HG03103 (cell line): ENCODE measurements around the gene NAA10.
A peak's percentile ranks its signal among the peaks of the same experiment; 100 is the strongest.

Experiments
- ATAC-seq: cut with Tn5 transposase; IDR thresholded peaks from one replicate; pipeline ENCODE4 v1.9.1; 2021; ENCODE audit warnings: low read depth; ENCODE audit not compliant: unreplicated experiment

The NAA10 gene

DNA sequence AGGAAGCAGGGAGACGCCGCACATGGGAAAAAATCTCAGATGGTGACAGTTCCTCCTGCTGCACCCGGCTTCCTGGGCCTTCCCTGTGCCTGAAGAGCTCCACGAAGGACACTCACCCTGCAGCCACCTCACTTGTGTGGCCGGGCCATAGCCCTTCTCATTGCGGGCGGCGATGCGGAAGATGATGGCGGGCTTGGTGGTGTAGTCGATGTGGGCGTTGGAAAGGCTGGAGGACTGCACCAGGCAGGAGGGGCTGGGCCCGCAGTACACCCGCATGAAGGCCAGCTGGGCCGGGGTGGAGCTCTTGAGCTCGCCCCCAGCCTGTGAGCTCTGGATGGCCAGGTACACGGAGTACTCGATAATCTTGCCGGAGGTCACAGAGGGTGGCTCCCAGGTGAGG is 15.3 kb upstream of the NAA10 start:
- ATAC-seq = no peak

DNA sequence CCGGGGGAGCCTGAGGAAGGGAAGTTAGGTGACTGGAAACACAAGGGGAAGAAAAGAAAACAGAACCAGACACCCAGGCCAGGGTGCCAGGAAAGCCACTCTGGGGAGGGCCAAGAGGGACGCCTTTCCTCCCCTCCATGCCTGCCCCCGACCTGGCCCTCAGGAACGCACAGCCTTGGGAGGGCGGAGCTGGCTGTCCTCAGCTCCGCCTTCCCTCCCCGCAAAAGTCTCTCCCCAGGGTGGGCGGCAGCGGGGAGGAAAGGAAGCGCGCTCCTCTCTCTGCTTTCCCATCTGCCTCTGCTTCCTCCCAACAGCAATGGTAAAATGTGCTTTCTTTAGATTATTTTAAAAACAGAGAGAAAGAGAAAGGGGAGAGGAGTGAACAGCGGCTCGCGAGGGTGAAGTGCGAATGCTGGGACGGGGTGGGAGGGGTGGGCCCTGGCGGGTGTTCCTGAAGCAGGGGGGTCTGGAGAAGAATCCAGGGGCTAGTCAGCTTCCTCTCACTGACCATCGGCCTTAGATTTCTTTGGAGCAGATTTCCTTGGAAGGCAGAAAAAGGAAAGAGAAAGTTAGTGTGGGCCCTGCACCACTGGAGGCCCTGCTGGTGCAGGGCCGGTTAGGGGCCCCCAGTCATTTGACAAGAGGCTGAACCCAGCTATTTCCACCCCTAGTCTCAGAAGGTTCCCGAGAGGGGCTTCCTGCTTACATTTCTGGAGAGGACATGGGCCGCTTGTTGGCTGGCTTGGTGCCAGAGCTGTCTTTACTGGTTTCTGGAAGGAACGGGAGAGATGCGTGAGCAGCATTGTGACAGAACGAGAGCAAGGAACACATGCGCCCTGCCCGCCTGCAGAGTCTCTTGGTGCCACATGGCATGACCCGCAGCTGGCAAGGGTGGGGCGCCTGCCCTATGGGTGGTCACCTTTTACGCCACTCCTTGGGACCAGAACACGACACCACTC is 14.3 kb upstream of the NAA10 start:
- no peak for ATAC-seq

DNA sequence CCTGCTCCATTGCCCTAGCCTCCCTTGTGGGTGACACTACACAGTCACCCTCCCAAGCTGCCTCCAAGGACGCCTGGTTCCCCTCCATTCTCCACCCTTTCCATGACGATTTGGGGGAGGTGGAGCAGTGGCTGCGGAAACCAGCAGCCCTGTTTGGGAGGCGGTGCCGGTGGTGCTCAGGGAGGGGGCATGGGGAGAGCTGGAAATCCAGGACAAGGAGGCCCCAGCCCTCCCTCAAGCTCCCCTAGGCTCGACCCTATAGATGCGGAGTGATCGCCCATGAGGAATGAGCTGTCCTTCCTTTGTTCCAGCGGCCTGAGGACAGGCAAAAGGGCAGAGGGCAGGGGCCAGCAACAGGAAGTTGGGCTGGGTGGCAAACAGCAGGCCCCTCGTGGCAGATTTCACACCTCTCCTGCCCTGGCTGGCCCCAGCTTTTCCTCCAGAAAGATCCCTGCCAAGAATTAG is 13.2 kb upstream of the NAA10 start:
- no peak for ATAC-seq

DNA sequence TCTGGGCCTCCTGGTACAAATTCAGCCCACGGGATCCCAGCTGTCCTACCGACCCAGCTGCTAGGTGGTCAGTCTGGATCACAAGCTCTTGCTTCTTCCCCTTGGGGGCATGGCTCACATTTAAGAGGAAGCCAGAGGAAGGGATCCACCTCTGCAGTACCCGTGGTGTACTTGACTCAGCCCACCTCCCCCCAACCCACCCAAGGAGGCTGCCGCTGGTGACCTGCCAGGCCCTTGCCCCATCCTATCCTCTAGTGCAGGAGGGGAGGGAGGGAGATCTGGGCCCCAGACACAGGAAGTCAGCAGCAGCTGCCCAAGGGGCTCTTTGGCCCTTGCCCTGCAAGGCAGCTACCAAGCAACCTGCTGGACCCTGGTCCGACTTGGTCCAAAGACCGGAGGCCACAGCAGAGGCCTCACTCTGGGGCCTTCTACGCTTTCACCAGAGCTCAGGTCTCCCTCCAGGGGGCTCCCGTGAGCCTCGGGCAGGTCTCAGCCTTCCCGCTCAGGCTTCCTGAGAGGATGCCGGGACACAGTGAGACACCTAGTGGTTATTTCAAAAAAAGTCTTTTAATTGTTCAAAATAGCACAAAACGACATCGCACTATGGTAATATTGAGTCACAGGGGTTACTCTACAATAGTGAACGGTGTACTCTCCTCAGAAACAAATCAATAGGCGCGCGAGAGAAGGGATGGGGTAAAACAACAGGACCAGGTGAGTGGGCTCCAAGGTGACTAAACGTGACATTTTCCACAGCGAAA is 12.4 kb upstream of the NAA10 start:
- ATAC-seq = no peak

DNA sequence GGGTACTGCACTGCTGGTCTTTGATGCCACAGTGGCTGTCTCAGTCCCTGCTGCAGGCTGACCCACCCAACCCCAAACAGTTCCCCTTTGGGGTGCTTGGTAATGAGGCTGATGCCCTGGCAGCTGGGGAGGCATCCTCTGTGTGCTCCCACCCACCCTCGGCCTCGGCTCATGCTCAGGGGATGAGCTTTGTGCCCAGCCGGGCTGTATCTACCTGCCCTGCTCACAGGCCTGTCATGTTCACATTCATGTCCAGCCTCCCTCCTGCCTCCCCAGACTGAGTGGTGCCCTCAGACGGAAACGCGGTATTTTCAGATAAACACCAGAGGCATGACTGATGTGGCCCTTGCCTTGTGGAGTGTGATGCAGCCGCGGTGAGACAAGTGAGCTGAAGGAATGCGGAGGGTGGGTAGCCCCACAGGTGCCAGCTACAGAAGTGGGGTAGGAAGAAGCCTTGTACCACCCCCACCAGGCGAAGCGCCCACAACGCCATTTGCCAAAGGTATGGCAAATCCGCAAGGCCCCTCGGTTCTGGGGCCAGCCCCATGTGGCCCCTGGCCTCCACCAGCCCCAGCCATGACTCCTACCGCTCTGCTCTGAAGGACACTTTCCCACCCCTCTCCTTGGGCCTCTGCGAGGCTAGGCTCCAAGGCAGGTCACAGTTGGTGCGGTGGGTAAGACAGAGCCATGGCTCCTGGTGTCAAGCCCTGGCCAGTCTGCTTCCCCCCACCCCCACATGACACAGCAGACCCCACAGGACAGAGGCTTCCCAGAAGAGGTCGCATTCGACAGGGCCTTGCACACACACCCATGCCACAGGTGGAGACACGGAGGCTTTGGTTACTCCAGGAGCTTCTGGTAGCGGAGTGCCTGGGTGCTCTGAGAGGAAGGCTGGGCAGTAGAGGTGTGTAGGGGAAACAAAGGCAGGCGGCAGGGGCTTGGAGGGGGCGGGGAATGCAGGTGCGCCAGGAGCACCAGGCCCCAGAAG is 11.4 kb upstream of the NAA10 start:
- no peak for ATAC-seq

DNA sequence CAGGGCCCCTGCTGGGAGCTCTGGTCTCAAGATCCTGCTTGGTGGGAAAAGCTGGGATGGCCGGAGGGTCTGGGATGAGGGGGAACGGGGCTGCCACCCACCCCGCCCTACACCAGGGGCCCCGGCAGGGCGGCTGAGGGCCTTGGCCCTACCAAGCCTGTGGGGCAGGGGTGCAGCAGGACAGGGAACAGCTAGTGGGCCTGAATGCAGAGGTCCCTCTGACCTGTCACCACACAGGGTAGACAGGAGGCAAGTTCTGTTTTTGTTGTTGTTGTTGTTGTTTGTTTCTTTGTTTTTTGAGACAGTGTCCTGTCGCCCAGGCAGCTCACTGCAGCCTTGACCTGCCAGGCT is 9.9 kb upstream of the NAA10 start:
- no peak for ATAC-seq

DNA sequence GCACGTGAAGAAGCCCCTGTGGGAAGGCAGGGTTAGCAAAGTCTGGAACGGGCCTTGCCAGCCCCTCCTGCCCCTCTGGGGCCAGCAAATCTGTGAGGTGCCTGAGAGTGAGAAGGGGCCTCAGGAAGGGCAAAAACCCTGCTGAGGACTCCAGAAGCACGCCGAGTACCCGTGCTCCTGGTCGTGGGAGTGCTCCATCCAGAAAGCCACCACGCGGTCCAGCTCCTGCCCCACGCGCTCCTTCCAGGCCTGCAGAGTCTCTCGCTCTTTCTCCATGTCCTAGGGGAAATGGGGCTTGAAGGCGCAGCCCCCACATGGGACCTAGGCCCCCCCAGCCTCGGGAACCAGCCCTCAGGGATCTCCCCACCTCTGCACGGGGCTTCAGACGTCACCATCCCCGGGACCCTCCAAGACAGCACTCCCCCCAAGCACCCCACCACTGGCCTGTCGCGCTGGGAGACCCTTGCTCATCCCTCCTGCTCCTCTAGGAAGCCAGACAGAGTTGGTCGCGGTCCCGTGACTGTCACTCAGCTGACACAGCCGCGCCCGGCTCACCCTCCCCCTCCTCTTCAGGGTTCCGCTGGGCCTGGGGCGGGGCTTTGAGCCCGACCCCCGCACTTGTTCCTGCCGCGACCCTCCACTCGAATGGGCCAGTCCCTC is 9.4 kb upstream of the NAA10 start, which contains the start of gene RENBP:
RENBP (minus strand) TSS at position 504 of the 660 bp plus-strand sequence; CDS start at position 471, 33 bp downstream.
- no peak for ATAC-seq

DNA sequence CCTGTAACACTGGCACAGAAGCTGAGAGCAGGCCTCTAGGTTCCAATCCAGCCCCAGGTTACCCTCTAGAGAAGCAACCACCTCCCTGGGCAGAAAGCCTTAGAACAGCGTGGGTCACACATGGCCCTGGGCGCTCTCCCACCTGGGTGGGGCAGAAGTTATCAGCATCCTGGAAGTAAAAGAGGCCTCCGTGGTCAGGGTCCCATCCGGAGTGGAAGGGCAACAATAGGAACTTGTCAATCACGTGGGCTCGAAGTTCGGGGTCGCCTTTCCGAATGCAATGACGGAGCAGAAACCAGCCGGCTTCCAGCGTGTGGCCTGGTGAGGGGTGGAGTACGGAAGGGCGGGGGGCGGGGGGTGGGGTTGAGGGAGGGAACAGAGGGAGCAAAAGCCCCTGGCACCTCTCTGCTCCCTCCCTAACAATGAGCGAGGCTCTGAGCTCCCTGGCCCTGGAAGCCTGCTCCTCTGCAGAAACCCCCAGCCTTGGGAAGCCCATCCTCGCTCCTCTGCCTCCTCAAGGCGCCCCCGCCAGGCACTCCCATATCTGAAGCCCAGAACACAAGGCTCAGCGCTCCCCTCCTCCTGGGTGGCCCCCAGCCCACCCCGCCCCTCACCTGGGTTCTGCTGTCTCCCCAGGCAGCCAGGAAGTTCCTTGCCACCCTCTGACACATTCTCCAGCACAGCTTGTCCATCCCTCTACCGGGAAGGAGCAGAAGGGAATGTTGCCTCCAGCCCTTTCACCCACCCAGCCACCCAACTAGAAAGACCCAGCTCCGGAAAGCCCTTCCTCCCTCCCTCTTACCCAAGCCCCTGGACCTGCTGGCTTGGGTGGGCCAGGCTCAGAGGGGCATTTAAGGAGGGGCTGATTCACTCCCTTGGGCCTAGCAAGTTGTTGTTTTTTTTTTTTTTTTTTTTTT is 6.8 kb upstream of the NAA10 start:
- ATAC-seq = no peak

DNA sequence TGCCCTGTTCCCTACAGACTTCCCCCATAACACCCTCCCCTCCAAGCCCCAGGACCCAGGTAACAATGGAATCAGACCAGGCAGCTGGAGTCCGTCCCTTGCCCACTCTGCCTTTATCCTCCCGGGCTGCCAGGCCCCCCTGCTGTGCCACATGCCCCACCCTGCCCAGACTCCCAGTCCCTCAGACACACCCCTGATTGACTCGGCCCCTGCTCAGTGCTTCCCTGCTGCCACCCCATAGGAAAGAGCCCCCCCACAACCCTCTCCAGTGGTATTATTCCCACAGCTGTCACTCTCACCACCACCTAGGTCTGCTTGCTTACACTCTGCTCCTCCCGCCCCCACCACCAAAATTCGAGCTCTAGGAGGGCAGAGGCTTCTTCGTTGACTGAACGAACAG is 4.7 kb upstream of the NAA10 start:
- no peak for ATAC-seq

DNA sequence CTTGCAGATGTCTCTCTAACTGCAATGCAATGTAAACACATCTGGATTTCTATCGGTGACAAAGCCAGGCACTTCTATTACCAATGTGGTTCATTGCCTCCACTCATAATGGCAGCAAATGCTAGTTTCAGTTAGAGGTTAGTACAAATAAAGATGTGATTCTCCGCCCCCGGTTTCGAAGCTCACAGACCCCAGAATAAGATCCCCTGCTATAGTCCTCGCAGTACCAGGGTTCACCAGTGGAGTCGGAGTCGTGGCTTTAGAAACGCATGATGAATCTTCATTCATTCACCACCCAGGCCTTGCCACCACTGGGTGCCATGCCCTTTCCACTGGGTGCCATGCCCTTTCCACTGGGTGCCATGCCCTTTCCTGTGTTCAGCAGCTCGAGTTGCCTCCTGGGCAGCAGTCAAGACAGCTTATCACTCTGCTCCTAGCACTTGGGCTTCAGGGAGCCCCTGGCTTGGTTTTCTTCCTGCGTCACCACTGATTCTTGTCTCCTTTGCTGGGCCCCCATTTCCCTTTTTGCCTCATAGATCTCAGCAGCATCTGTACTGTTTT is 3.5 kb upstream of the NAA10 start:
- no peak for ATAC-seq

DNA sequence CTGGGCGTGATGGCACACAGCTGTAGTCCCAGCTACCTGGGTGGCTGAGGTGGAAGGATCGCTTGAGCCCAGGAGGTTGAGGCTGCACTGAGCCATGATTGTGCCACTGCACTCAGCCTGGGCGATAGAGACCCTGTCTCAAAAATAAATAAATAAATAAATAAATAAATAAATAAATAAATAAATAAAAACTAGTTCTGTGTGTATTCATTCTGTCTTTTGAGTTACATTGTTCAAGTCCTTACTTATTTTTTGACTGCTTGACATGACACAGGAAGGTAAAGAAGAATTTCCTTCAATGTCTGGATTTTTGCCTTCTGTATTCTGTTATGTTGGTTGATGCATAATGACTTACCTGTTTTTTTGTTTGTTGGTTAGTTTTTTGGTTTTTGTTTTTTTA is 2.2 kb upstream of the NAA10 start:
- ATAC-seq = no peak

DNA sequence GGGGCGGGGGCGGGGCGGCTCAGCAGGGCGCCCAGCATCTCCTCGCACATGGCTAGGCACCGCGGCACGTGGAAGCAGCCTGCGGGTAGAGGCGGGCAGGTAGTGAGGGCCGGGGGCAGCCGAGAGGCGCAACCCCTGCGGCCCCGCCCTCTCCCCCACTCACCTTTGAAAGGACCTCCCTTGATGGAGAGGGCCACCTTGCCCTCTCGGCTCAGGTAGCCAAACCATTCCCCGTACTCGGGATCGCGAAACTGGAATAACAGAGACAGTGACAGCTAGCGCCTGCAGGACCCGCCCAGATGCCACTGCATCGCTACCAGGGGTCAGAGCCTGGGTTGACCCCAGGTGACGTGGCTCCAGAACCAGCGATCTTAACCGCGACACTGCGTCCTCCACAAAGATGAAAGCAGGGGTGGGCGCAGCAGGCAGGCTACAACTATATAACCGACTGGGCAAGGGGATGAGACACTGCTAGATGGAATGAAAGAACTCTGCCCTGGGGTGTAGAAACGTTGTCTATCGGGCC is 552 bp upstream of the NAA10 start:
- peak; percentile 28 for ATAC-seq

DNA sequence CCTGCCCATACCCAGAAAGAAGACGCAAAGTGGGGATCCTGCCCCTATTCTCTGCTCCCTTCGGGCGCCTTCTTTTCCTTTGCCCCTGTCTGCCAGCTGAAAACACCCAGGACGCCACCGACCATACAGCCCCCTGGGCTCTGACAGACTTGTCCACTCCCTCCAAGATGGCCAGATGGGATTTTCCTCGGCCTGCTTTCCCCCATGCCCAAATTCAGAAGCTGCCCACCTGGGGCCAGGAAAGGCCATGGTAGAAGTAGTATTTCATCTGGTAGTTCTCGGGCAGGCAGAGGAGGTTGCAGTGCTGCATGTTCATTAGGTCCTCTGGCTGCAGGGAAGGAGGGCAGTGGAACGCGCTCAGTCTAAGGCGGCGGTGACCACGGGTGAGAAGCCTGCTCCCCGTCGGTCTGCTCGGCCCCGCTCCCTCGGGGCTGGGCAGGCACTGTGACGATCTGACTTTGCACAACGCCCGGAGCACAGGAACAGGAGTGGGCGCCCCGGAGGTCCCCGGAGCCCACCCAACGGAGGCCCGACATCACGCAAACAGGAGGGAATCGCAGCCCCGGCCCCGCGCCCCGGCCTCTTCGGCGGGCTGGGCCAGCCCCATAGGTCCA is 582 bp downstream of the NAA10 start:
- no peak for ATAC-seq

DNA sequence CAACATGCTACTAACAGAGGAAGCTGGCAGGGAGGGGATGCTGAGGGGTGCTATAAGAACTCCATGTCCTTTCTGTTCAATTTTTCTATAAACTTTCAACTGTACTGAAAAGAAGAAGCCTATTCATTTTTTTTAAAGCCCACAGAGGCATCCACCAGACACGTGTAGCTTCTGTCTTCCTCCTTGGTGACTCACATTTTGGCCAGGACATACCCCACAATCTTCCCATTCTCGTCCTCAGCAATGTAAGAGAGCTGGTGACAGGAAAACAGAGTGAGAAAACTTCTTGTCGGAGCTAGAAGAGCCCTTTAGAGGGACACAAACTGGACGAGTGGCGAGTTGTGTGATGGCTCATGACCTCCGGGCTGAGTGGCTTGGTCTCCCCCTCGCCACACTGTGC is 1.1 kb downstream of the NAA10 start:
- ATAC-seq = no peak

DNA sequence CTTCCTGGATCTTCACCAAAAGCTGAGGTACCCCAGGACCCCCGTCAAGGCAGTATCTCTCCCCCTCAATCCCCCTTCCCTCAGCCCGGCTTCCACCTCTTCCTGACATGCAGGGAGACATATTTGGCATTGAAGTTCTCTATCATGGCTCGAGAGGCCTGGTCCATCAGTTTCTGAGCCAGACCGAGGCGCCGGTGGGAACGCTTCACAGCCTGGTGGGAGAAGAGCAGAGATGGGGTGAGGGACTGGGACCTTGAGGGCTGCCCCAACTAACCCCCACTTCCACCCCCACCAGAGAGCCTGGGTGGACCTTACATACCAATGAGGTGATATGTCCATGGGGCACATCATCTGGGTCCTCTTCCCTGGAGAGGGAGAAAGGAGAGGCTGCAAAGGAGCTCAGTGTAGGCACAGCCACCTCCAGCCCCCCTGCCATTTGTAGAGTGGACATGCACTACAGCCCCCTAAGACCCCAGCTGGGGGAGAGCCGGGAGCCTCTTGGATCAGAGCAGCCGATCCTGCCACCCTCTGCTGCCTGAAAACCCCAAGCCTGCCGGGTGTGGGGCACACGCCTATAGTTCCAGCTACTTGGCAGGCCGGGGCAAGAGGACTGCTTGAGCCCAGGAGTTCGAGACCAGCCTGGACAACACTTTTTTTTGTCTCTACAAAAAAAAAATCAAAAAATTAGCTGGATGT is 2.5 kb downstream of the NAA10 start:
- no peak for ATAC-seq

DNA sequence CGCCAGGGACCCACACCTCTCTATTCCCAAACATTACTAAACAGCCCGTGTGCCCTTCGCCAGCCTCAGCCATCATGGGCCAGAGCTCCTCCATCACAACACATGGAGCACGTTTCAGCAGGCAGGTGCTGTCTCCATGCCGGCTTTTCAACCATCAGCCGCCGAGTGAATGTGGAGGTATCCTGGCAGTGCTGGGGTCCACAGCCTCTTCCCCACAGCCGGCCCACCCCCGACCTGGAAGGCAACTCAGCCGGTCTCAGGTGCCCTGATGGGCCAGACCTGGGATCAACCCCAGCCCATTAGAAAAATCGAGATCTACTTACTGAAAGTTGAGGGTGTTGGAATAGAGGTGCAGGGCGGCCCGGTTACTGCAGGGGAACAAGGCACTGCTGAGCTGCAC is 3.1 kb downstream of the NAA10 start:
- no peak for ATAC-seq

DNA sequence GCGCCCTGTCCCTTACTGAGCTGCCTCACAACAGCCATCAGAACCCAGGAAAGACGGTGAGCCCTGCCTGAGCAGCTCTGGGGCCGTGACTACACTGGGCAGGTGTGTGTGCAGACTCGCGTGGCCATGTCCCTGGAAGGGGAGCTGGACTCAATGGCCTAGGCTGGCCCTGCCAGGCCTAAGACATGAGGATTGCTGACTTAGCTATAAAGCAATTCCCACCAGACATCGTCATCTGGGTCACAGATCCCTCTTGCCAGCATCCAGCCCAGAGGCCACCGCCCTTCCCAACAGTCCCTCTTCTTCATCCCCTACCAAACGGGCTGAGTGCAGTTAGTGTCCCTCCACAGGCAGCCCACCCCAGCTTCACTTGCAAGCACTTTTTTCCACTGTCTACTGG is 3.7 kb downstream of the NAA10 start:
- ATAC-seq = no peak
